NCI-H510A (cell line): ENCODE data around the gene CDC34.

Source experiments
- DNase-seq: peaks from one replicate; lab custom pipeline; 2025; lab: John Stamatoyannopoulos, UW

The CDC34 gene

DNA sequence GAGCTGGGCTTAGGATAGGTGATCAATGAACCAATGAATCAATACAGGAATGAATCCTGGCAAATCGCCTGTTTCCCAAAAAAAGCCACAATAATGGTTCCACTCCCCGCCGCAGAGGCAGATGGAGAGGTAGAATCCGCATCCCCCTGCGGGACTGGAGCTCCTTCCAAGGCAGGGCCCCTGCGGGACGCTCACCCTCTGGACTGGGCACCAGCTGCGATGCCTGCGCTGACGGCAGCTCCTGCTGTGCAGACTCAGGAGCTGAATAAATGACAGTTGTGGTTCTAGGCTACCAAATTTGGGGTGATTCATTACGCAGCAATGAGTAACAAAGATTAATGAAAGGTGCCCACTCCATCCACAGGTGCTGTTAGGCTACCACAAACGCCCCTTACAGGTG is 8.8 kb upstream of the CDC34 start:
- DNase-seq, result no peak

DNA sequence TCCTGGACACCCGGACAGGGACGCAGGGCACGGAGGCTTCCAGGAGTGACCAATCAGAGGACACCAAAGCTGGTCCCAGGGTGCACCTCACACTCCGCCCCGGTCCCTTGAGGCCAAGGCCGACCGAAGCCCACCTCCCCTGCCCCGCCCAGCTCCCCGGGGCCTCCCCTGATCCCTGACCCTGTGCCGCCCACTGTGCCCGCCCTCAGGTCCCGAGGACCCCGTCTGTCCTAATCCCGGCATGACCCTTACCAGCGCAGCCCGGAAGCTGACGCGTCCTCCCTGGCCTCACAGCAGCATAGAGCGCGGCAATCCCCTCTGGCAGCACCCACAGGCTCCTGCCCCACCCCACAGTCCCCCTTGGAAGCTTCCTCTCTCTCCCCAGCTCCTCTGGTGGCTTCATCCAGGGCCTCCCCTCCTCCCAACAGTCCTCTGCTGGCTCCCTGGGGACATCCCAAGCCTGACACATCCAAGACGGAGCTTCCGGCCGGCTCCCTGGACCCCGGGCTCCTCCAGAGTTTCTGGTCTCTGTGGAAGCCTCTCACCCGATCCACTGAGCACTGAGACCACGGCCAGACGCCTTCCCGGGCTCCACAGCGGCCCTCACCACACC is 7.4 kb upstream of the CDC34 start:
- no peak for DNase-seq

DNA sequence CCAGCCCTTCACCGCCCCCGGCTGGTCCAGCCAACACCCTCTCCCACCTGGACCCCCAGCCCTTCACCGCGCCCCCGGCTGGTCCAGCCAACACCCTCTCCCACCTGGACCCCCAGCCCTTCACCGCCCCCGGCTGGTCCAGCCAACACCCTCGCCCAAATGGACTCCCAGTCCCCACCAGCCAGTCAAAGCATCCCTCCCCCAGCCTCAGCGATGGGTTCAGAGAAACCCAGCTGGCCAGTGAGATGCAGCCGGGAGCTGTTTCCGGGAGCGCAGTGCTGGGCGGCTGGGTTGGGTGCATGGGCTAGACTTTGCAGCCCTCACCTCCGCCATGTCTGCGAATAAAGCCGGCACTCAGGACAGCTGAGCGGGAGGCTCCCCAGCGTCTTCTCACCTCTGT is 6.5 kb upstream of the CDC34 start:
- DNase-seq, result no peak

DNA sequence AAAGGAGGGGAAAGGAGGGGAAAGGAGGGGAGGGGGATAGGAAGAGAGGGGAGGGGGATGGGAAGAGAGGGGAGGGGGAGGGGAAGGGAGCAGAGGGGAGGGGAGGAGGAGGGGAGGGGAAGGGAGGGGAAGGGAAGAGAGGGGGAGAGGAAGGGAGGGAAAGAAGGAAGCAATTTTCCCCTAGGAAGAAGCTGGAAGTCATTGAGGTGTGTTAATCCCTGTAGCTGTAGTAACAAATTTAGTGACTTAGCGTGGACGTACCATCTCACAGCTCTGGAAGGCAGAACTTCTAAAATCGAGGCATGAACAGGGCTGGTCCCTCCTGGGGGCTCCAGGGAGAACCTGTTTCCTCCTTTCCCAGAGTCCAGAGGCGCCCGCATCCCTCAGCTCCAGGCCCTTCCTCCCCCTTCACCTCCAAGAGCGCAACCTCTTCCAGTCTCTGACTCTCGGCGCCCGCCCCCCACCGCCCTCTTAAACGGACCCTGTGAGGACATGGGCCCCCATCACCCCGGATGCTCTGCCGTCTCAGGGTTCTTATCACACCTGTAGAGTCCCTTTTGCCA is 5.6 kb upstream of the CDC34 start:
- DNase-seq, result no peak

DNA sequence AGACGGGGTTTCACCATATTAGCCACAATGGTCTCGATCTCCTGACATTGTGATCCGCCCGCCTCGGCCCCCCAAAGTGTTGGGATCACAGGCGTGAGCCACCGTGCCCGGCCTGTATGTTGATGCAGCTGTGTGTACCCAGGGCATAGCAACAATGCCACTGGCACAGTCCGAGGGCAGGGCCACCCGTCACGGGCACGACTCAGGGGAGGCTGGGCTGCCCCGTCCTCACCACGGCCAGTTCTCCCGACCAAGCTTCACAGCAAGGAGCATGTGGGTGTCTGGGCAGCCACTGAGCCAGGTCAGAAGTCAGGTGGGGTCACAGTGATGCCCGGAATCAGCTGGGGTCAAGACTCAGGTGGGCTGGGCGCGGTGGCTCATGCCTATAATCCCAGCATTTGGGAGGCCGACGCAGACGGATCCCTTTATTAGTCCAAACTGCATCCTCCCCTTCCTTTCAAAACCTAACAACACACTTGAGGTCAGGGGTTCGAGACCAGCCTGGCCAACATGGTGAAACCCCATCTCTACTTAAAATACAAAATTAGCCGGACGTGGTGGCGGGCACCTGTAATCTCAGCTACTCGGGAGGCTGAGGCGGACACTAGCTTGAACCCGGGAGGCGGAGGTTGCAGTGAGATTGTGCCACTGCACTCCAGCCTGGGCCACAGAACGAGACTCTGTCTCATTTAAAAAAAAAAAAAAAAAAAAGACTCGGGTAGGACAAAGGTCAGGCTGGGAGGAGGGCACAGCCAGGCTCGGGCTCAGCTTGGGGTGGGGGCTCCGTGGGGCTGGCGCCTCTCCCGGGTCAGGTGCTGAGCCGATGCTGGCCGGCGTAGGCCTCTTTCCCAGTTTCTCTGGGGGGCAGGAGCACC is 1.2 kb upstream of the CDC34 start:
- no peak for DNase-seq

DNA sequence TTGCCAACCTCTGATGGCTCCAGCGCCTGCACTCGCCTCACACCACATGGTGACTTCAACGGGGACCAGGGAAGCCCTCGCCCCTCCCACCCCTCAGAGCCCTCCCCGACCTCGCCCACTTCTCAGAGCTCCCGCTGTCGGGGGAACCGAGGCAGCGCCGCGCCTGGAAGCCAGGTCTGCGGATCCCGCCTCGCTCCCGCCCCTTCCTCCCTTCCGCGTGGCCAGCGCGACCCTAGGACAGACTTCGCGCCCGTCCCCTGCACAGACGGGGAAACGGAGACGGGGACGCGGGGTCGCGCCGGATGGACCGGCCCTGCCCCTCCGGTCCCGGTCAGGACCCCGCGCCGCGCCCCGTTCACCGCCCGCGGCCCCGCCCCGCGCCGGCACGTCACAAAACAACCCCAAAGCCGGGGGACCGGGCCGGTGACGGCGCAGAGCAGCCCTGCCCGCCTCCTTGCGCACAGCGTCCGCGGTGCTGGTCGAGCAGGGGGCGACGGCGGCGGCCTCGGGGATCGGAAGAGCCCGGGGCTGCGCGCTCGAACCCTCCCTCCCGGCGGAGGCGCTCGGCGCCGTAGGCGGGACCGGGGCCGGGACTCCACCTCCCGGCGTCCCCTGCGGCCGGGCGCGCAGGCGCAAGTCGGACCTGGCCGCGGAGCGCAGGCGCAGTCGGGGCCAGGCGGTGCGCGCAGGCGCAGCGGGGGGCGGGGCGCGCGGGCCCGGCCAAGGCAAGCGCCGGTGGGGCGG is 379 bp upstream of the CDC34 start:
- DNase-seq, result peak; percentile 64

DNA sequence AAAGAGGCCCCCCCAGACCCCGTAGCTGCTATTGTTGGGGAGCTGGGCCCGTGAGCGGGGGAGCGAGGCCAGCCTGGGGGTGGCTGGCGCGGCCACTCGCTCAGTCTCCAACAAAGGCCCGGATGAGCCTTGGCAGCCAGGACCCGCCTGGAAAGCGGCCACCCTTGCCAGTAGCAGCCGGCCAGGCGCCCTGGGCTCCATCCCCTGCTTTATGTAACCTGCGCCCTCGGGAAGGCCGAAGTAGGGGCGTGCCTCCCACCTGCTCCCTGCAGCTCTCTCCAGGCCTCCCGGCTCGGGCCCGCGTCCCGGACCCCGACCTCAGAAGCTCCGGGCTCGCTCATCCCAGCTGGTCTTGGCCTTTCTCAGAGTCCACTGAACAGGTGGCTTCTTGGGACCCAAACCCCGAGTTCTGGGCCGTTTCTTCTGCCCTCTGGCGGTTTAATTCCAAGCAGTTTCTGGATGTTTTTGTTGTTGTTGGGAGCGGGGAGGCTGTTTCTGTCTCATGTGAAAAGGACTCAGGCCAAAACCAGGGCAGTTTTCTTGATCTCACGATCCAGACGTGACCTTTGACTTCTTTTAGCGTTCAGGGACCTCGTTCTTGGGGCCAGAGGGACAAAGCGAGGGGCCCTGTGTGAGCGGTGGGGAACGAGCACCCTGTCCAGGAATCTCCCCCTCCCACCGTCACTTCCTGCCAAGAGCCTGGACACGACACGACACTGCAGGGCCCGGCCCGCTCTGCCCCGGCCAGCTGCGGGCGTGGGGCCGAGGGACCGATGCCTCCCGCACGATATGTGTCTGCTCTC is 1.2 kb downstream of the CDC34 start:
- DNase-seq, result no peak

DNA sequence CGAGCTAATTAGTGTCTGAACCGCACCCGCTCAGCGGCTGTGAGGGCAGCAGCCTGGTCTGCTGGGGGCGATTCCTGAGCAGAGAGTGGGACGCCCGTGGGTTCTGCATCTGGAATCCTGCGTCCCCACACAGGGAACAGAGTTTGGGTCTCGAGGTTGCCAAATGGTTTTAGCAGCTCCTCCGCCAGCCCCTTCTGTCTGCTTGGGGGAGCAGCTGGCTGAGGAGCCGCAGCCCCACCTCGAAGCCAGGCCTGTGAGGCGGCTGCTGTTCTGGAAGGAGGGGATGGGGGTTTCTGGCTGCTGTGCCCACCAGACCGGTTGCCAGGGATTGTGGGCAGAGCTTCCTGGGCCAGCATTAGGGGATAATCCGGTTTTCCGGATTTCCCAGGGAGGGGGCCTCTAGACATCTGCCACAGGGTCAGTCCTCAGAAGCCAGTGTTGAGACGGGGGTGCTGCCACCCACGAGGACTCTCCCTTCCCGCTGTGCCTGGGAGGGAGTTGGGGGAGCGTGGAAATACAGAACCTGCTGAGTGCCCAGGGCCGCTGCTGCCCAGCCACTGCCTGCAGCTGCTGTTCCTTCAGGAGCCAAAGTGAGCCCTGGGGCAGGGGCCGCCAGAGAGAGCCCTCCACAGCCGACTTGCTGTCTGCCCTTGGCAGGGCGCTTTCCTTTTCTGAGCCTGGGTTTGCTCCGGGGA is 2.0 kb downstream of the CDC34 start:
- no peak for DNase-seq

DNA sequence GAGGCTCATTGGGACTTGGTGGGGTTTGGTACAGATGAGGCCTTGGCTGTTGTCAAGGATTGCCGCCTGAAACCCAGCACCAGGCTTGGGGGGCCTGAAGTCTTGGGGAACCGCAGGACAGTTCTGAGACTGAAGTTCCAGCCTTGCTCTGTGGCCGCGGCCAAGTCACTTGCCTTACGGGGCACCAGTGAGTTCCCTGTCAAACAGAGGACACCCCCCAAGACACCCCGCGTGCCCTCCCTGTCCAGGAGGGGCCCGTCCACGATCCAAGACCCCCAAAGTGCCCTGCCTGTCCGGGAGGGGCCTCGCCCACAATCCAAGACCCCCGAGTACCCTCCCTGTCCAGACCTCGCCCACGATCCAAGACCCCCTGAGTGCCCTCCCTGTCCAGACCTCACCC is 2.5 kb downstream of the CDC34 start:
- no peak for DNase-seq

DNA sequence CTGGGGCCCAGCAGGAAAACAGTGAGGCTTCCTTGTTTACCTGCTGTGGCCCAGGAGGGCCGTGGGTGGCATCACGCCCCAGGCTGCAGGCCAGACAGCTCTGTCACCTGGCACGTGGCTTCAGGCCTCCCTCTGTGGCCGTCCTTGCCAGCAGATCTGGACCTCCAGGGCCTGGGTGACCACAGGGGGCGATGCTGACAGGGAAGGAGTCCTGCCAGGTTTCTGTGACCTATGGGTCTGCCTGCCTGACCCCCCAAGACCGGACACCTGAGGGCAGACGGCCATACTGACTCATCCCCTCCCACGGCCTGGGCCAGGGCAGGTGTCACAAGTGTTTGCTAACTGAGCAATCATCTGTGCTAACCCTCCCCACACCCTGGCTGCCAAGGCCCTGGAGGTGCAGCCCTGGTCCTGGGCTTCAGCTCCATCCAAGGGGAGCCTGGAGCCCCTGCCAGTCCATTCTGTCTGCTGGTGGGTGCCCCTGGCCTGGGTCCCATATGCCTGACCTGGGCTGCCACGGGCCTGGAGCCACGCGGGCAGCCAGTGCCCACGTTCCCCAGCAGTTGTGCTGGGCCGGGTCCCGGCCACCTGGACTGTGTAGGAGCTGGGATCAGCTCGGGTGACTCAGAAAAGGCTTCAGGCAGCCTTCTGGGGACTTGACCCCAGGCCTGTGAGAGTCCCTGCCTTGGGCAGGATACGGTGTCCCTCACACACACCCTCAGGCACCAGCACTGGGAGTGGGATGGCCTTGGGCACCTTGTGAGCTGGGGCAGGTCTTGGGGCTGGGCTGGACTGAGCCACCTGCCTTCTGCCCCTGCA is 3.7 kb downstream of the CDC34 start:
- DNase-seq, result no peak

DNA sequence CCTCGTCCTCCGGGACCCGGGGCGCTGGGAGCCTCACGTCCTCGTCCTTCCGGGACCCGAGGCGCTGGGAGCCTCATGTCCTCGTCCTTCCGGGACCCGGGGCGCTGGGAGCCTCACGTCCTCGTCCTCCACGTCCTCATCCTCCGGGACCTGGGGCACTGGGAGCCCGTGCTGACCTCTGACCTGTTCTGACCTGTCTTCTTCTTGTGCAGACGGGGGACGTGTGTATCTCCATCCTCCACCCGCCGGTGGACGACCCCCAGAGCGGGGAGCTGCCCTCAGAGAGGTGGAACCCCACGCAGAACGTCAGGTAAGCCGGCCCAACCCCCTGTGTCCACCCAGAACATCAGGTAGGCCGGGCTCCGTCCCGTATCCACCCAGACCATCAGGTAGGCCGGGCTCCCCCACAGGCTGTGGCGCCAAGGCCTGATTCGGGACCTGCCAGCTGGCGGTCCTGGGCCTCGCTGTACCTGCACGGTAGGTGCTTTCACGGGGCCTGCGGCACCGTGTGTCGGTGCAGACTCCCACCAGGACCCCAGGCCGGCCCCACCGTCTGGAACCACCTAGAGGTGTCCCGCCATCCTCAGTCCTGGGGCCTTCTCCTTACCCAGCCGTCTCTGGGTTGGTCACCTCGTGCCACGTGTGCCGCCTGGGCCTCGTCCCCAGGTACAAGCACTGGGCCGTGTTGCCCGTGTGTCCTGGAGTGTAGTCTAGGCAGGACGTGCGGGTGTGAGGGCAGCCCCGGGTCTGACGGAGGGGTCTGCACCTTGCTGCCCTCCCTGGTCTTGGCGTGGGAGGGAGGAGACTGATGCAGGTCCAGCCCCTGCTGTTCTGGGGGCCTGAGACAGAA is 4.7 kb downstream of the CDC34 start:
- no peak for DNase-seq

DNA sequence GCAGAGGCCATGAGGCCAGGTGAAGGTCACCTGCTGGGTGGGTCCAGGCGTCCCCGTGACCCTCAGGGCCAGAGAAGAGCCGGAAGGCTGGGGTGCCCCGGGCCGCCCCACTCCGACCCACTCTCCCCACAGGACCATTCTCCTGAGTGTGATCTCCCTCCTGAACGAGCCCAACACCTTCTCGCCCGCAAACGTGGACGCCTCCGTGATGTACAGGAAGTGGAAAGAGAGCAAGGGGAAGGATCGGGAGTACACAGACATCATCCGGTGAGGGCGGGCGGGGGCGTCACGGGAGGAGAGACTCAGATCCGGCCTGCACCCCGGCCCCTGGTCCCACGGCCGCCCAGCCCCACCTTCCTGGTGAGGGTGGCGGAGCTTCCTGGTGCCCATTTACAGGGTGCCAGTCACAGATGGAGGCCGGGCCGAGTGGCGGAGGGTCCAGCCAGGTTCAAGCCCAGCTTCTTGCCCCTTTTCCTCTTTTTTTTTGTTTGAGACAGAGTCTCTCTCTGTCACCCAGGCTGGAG is 5.4 kb downstream of the CDC34 start:
- DNase-seq, result no peak

DNA sequence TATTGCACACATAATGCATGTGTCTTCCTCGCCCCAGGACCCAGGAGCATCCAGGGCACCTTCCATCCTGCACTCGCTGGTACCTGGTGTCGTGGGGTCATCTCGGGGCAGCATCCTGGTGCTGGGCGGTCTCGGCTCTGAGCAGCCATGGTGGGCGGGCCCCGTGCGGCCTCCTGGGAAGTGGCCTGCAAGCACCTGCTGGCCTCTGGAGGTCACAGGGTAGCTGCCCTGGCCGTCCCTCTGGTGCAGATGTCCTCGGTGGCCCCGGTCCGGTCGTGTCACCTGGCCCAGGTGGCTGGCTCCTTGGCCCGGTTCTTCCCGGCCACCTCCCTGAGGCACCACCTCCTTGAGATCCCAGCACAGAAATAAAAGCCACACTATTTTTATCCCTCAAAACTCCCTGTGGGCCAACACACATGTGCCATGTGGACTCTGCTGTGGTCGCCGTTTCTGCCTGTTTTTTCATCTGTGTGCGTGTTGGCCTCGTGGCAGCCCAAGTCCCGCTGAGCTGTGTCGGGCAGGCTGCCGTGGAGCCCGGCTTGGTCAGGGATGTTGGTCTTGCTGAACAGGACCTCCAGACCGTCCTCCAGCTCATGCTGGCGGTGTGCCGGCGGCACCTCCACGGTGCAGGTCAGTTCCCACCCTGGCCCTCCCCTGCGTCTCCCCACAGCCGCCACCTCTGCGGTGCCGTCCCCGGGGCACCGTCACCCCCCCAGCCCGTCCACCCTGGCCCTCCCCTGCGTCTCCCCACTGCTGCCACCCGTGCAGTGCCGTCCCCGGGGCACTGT is 7.3 kb downstream of the CDC34 start:
- DNase-seq, result no peak

DNA sequence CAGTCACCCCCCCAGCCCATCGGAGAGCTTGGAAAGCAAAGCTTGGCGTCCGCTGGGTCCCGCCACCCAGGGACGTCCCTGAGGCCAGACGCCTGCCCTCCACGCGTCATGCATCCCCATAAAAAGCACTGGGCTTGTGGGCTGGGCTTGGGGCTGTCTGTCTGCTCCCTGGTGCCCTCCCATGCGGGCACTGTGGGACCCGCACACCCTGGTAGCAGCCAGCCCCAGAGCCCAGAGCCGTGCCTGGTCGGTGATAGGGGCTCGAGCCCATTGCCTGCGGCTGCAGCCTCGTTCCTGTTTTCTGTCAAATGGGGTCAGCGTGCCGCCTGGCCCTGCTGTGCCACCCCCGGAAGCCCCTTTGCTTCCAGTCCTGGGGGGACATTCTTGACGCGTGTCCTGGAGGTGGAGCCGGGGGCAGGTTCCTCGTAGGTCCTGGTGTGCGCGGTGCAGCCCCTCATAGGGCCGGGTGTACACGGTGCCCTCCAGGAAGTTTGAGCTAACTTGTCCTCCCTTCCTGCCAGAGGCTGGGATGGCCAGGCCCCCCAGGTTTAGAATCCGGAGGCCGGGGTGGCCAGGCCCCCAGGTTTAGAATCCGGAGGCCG is 8.0 kb downstream of the CDC34 start:
- no peak for DNase-seq

DNA sequence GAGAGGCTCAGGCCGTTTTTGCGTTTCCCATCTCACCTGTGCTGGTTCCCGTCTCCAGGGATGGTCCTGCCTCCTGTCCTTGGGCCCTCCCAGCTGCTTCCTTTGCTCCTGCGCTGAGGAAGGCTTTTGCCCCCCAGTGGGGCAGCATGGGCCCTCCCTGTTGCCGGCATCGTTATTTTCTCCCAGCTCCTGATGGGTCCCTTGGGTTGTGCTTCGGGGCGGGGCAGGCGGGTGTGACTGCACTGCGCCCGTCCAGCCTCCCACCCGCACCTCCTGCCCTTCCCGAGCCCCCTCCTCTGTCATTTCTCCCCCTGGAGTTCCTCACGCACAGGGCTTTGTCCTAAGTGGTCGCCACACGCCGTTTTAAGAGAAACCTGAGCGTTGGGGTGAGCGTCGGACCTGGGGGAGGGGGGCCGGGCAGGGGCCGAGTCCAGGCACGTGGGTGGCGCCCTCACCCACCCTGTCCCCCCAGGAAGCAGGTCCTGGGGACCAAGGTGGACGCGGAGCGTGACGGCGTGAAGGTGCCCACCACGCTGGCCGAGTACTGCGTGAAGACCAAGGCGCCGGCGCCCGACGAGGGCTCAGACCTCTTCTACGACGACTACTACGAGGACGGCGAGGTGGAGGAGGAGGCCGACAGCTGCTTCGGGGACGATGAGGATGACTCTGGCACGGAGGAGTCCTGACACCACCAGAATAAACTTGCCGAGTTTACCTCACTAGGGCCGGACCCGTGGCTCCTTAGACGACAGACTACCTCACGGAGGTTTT is 9.5 kb downstream of the CDC34 start:
- DNase-seq, result no peak

DNA sequence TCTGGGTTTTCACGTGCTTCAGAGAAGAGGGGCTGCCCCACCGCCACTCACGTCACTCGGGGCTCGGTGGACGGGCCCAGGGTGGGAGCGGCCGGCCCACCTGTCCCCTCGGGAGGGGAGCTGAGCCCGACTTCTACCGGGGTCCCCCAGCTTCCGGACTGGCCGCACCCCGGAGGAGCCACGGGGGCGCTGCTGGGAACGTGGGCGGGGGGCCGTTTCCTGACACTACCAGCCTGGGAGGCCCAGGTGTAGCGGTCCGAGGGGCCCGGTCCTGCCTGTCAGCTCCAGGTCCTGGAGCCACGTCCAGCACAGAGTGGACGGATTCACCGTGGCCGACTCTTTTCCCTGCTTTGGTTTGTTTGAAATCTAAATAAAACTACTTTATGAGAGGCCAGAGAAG is 10.1 kb downstream of the CDC34 start:
- no peak for DNase-seq
